Measurements from ENCODE around the gene PTPRC.

PTPRC gene

GRCh38 chr1:198730952-198731351, 92.1 kb downstream of the PTPRC start:
- POLR2A ChIA-PET, result no interaction called here
- CTCF ChIA-PET, result no interaction called here
- no peak for TF ChIP-seq CTBP1 (IDR thresholded peaks at IDR 0.05; ENCODE audit: borderline replicate concordance)
- TF ChIP-seq L3MBTL2 (conservative IDR thresholded peaks at IDR 0.05), result no peak
- TF ChIP-seq BHLHE40 (IDR thresholded peaks at IDR 0.05; ENCODE audit: borderline replicate concordance), result no peak
- TF ChIP-seq PKNOX1 (IDR thresholded peaks at IDR 0.05), result no peak
- TF ChIP-seq FOXA1 (IDR thresholded peaks at IDR 0.05), result no peak
- no peak for TF ChIP-seq ARNT (IDR thresholded peaks at IDR 0.05)
- TF ChIP-seq SUZ12 (IDR thresholded peaks at IDR 0.05), result no peak
- no peak for TF ChIP-seq TARDBP (IDR thresholded peaks at IDR 0.05)
- TF ChIP-seq NFRKB (IDR thresholded peaks at IDR 0.05), result no peak
- no peak for TF ChIP-seq HDGF (IDR thresholded peaks at IDR 0.05; ENCODE audit: borderline replicate concordance)
- TF ChIP-seq LEF1 (IDR thresholded peaks at IDR 0.05; ENCODE audit: borderline replicate concordance), result no peak
- TF ChIP-seq SP1 (IDR thresholded peaks at IDR 0.05), result no peak
- TF ChIP-seq ELF4 (IDR thresholded peaks at IDR 0.05), result no peak
- no peak for TF ChIP-seq ZNF384 (IDR thresholded peaks at IDR 0.05)
- no peak for TF ChIP-seq FOXK2 (IDR thresholded peaks at IDR 0.05)
- no peak for DNase-seq (ENCODE audit: extremely low spot score)

- ChIA-PET CTCF (no interaction called here), POLR2A (no interaction called here)
These were observed 95.6 kb downstream of the PTPRC start for GRCh38 chr1:198734323-198735008.

GRCh38 chr1:198741744-198742143, 102.9 kb downstream of the PTPRC start:
- CTCF ChIA-PET, result interaction anchor here (0.6 kb wide), 1 partner anchor 142 kb away, joined by 3 read pairs; no protein-coding TSS in a partner anchor
- DNase-seq (ENCODE audit: extremely low spot score), result no peak
- TF ChIP-seq LEF1 (IDR thresholded peaks at IDR 0.05; ENCODE audit: borderline replicate concordance) (no peak), FOXK2 (IDR thresholded peaks at IDR 0.05) (no peak), PKNOX1 (IDR thresholded peaks at IDR 0.05) (no peak), TARDBP (IDR thresholded peaks at IDR 0.05) (no peak), SUZ12 (IDR thresholded peaks at IDR 0.05) (no peak), CTBP1 (IDR thresholded peaks at IDR 0.05; ENCODE audit: borderline replicate concordance) (no peak), SP1 (IDR thresholded peaks at IDR 0.05) (no peak), FOXA1 (IDR thresholded peaks at IDR 0.05) (no peak), HDGF (IDR thresholded peaks at IDR 0.05; ENCODE audit: borderline replicate concordance) (no peak), L3MBTL2 (conservative IDR thresholded peaks at IDR 0.05) (no peak), FOXM1 (IDR thresholded peaks at IDR 0.05; ENCODE audit: borderline replicate concordance) (no peak), ARNT (IDR thresholded peaks at IDR 0.05) (no peak), BHLHE40 (IDR thresholded peaks at IDR 0.05; ENCODE audit: borderline replicate concordance) (no peak), ZNF384 (IDR thresholded peaks at IDR 0.05) (no peak), ELF4 (IDR thresholded peaks at IDR 0.05) (no peak)
- POLR2A ChIA-PET, result no interaction called here

More at GRCh38 chr1:198734323-198735008, 95.6 kb downstream of the PTPRC start:
- no peak for DNase-seq (ENCODE audit: extremely low spot score)
- no peak for TF ChIP-seq ZNF384 (IDR thresholded peaks at IDR 0.05)
- no peak for TF ChIP-seq FOXK2 (IDR thresholded peaks at IDR 0.05)
- no peak for TF ChIP-seq BHLHE40 (IDR thresholded peaks at IDR 0.05; ENCODE audit: borderline replicate concordance)
- TF ChIP-seq PKNOX1 (IDR thresholded peaks at IDR 0.05), result no peak
- no peak for TF ChIP-seq SUZ12 (IDR thresholded peaks at IDR 0.05)
- TF ChIP-seq LEF1 (IDR thresholded peaks at IDR 0.05; ENCODE audit: borderline replicate concordance), result no peak
- TF ChIP-seq FOXA1 (IDR thresholded peaks at IDR 0.05), result no peak
- TF ChIP-seq TARDBP (IDR thresholded peaks at IDR 0.05), result no peak
- no peak for TF ChIP-seq L3MBTL2 (conservative IDR thresholded peaks at IDR 0.05)
- no peak for TF ChIP-seq FOXM1 (IDR thresholded peaks at IDR 0.05; ENCODE audit: borderline replicate concordance)
- TF ChIP-seq HDGF (IDR thresholded peaks at IDR 0.05; ENCODE audit: borderline replicate concordance), result no peak
- no peak for TF ChIP-seq NFRKB (IDR thresholded peaks at IDR 0.05)
- no peak for TF ChIP-seq CTBP1 (IDR thresholded peaks at IDR 0.05; ENCODE audit: borderline replicate concordance)
- TF ChIP-seq ELF4 (IDR thresholded peaks at IDR 0.05), result no peak
- no peak for TF ChIP-seq ARNT (IDR thresholded peaks at IDR 0.05)
- no peak for TF ChIP-seq SP1 (IDR thresholded peaks at IDR 0.05)

- ChIA-PET POLR2A (no interaction called here), CTCF (interaction anchor here (0.6 kb wide), 1 partner anchor 681 kb away, joined by 7 read pairs; no protein-coding TSS in a partner anchor)
- DNase-seq (ENCODE audit: extremely low spot score), result no peak
- TF ChIP-seq PKNOX1 (IDR thresholded peaks at IDR 0.05) (no peak), ZNF384 (IDR thresholded peaks at IDR 0.05) (no peak), SUZ12 (IDR thresholded peaks at IDR 0.05) (no peak), FOXA1 (IDR thresholded peaks at IDR 0.05) (no peak), FOXM1 (IDR thresholded peaks at IDR 0.05; ENCODE audit: borderline replicate concordance) (no peak), ELF4 (IDR thresholded peaks at IDR 0.05) (no peak), ARNT (IDR thresholded peaks at IDR 0.05) (no peak), L3MBTL2 (conservative IDR thresholded peaks at IDR 0.05) (no peak), HDGF (IDR thresholded peaks at IDR 0.05; ENCODE audit: borderline replicate concordance) (no peak), TARDBP (IDR thresholded peaks at IDR 0.05) (no peak), SP1 (IDR thresholded peaks at IDR 0.05) (no peak), CTBP1 (IDR thresholded peaks at IDR 0.05; ENCODE audit: borderline replicate concordance) (no peak), BHLHE40 (IDR thresholded peaks at IDR 0.05; ENCODE audit: borderline replicate concordance) (no peak)
These were observed 108.3 kb downstream of the PTPRC start for GRCh38 chr1:198747127-198747526.

- CTCF ChIA-PET, result no interaction called here
- TF ChIP-seq ELF4 (IDR thresholded peaks at IDR 0.05), result no peak
- no peak for DNase-seq (ENCODE audit: extremely low spot score)
- POLR2A ChIA-PET, result no interaction called here
These were observed 110.4 kb downstream of the PTPRC start for GRCh38 chr1:198749279-198749678.

All from HEK293T (cell line).